NCI-H128 (cell line): ENCODE results near the gene HOXA10.

ENCODE experiments used
- DNase-seq: peaks from one replicate; lab custom pipeline; 2025; ENCODE audit not compliant: unreplicated experiment; lab: John Stamatoyannopoulos, UW

The HOXA10 gene

GRCh38 chr7:27173956-27174873, at the start of gene HOXA10:
Gene HOXA10 (minus strand): TSS chr7:27174320. CDS start chr7:27174306, 14 bp downstream.
- peak; percentile 62 for DNase-seq

- no peak for DNase-seq
Measured at GRCh38 chr7:27221201-27221797, 47.2 kb upstream of the HOXA10 start.

- no peak for DNase-seq
Measured at GRCh38 chr7:27220440-27220955, 46.4 kb upstream of the HOXA10 start.

GRCh38 chr7:27219821-27220220, 45.7 kb upstream of the HOXA10 start:
- DNase-seq = no peak

DNA sequence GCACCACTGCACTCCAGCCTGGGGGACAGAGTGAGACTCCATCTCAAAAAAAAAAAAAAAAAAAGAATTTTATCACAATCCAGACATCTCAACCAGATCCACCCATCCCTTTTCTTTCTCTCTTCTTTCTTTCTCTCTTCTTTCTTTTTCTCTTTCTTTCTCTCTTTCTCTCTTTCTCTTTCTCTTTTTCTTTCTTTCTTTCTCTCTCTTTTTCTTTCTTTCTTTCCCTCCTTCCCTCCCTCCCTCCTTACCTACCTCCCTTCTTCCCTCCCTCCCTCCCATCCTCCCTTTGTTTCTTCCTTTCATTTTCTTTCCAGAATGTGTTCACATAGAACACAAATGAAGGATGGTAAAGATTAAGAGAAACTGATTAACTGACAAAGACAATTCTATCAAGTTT, 43.8 kb upstream of the HOXA10 start:
- DNase-seq = no peak

DNA sequence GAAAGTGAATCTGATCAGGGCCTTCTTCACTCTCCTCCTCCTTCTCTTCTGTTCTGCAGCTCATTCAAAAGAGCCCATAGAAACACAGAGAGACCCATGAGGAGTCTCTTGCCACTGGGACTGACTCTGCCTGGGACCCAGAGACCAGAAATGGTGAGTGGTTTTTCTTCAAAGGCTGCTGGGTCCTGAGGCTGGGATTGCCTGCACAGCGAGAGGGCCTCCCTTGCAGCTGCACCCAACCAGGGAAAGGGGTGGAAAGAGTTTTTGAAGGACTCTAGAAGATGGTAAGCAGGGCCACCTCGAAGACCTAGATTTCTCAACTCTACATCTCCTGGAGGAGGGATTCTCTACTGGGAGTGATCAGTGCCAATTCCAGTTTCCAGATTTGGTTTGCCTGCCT, 41.2 kb upstream of the HOXA10 start:
- DNase-seq = no peak

DNA sequence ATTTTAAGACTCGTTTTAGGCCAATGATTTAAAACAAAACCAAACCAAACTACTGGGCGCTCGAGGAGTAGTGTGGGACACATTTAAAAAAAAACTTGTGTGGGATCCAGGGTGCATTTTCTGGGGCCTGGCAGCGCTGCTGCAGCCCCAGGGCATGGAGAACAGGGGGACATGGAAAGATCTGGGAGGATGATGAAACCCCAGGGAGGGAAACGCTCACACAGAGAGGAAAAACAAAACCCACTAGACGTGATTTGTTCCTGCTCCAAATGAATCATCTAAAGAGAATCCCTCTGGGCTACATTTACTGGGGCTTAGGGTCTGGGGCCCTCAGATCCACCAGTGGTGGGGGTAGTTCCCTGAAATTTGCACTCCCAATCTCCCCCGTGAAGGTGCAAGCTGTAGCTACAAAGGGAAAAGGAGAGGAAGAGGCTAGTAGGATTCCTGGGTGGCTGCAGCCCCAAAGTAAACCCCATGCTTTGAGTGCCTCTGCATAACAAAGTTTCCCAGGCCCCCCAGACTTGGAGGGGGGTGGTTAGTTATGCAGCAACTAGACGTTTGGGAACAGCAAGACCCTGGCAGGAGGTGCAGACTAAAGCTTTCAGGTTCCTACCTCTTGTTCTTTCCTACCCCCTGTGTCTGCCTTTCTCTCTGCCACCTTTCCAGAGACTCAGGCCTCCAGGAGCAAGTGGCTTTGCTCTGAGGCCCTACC, 40.3 kb upstream of the HOXA10 start:
- DNase-seq = no peak

DNA sequence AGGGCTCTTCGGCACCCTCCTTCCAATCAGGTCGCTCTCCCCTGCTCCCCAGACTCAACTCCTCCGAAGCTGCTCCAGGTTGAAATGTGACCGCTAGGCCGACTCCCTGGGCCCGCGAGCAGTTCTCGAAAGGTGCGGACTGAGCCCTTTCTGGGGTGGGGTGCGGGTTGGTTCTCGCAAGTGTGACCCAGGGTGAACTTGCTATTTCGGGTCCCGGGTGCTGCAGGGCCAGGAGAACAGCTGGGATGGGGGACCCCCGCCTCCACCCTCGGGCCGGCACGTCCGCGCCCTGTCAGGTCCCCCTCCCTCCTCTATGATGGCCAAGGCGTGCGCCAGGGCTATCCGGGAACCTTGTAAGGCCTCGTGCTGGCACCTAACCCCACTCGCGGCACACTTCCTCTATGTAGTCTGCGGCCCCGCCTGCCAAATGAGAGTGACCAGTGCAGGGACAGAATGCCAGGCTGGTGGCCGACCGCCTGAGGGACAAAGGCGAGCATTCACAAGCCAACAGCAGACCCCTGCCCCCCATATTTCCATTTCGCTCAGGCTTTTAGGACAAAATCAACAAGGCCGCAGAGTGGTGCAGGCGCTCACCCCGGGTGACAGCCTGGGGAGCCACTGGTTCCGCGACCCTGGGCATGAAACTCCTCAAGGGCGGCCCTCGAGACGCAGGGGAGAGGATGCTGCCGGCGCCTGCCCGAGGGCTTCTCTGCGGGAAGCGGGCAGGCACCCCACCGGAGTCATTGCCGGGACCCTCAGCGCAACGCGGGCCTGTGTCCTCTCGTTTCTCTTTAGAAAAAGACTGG, 39.5 kb upstream of the HOXA10 start:
- DNase-seq = no peak

DNA sequence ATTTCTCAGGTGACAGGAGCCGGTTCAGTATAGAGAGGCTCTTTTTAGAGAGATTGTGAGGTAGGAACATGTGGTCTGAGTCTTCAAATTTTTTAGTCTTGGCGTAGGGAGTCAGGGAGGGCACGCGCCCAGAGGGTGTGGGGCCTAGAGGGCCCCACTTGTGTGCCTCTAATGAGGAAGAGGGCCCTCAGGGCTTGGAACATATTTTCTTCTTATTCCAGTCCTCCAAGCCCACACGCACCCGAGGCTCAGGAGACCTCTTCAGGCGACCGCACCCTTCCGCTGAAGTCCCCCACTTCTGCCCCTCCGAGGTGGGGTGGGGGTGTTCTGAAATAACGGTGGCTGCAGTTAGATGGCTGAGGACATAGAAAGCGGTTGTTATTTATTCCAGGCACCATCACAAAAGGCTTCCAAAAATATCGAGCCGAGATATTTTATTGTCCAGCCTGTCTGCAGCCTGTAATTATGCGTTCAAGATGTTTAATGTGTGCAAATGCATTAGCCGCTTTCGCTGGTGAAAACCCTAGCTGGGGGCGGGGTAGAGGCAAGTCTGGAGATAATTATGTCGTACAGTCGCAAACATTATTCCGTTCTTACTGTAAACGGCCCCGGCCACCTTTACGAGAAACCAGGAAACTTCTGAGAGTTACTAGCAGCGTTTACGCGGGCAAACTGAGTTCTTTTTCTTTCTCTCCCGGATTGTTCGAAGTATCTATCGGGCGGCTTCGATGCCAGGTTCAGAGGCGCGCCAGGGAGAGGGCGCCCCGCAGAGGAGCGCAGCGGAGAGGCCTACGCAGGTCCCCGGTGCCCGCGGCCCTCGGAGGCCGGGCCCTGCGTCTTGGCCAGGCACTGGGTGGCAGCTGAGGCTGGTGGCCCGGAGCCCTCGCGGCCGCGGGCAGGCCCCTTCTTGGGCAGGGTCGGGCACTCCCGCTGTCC, 38.6 kb upstream of the HOXA10 start:
- no peak for DNase-seq

DNA sequence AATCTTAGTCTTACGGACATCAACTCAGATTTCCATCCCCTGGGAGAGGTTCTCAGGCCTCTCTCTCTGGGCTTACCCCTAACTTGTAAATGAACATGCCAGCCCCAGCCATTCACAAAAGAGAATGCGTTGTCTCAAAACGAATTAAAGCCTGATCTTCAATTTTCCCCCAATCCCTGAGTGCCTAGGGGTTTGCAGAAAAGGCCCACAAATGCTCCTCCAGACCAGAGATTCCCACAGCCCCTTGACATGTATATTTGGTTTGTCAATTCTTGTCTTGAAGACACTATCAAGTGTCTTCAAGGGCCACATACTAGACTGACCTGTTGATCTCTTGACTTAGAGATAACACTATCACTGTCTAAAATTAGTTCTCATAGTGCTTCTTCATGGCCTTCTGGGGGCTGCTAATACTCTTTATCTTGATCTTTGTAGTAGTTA, 37.7 kb upstream of the HOXA10 start:
- no peak for DNase-seq

DNA sequence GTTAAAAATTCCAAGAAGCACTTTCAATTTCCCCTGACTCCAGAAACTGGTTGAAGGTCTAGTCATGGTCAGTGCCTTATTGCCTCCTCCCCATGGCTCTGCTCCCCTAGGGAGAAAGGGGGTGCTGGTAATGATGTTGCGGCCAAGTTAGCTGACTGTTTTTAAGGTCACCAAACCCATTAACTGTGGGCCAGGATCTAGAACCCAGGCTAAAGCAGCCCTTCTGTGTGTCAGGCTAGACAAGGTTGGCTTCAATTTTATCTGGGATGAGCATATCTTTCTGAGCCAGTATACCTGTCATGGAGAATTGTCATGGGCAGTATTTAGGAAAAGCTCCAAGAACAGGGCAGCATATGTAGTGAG, 36.9 kb upstream of the HOXA10 start:
- DNase-seq = no peak

DNA sequence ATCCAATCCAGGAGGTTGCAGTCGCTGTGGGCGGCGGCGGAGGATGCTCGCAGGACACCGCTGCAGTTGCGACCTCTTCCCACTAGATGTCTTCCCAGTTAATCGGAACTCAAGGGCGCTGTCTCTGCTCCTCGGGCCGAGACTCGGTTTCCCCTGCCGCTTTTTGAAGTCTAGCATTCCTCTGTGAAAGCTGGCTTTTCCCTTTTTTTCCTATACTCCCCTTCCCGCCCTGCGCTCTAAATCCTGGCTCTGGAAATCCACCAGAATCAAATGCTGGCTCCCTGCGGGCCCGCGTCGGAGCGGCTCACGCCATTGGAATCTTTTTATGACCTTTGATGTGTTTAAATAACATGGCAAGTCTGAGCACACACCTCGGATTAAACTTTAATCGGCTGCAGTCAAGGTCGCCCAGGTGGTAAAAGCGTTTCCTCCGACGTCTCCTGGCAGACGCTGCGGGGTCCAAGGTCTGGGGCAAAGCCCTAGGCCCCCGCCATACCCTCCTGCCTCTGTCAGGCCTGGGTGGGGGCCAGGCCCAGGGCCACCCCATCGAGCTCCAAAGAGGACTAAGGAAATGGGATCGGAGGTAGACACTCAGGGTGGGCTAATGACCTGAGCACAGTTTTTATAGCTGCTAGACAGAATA, 36.4 kb upstream of the HOXA10 start:
- DNase-seq = no peak

GRCh38 chr7:27209933-27210440, 35.9 kb upstream of the HOXA10 start:
- DNase-seq = no peak

DNA sequence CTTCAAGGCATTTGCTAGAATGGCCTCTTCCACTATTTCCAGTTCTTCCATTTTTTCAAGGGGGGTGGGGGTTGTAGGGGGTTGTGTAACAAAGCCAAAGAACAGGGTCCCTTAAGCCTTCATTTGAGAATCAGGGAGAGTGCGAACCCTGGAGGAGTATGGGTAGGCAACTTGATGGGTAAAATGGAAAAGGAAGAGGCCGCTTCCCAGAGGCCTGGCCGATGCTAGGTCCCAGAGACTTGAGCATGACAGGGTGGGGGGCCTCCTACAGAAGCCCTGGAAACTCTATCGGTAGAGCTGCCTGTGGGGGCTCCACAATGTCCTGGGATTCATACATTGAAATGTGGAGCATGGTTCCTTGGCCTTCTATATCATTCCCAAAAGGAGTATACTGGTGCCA, 34.9 kb upstream of the HOXA10 start:
- no peak for DNase-seq

- DNase-seq = no peak
Measured at GRCh38 chr7:27207348-27207985, 33.3 kb upstream of the HOXA10 start.

GRCh38 chr7:27205325-27206280, 31.5 kb upstream of the HOXA10 start:
- DNase-seq = no peak

GRCh38 chr7:27204851-27205322, 30.8 kb upstream of the HOXA10 start:
- DNase-seq = no peak
